GM23338 (cell line): ENCODE measurements around the gene NUP54. TPM values are rescaled to one million over a fixed set of nuclear protein-coding genes. Genes with fewer than 3 reads are reported as not detected.

Source experiments
- ZNF462 ChIP-seq: fragments of 250-450 bp; sonication (Bioruptor Pico); IDR thresholded peaks from 2 replicates; pipeline ENCODE4 v1.5.0; 2020; ENCODE audit warnings: mild to moderate bottlenecking, moderate library complexity
- polyA plus RNA-seq: library from polyadenylated mRNA; unstranded; fragments of >200 nt; fragmentation: Nextera tagmentation; extraction: Ambion mirVana; gene quantifications from 2 replicates; pipeline ENCODE4 v1.2.1, GENCODE V29; 2016
- total RNA-seq: library from RNA; depleted of rRNA; stranded (reverse); fragments of >200 nt; shearing (Covaris generic); gene quantifications from 2 replicates; pipeline ENCODE4 v1.2.3, GENCODE V29; 2014; rRNA removed

The NUP54 gene
- total and polyA plus RNA-seq, 2 experiments from 2014 or later: 97.8 to 118 TPM

GRCh38 chr4:76066546-76066945 is 81.7 kb downstream of the NUP54 start (continued):
- no peak for TF ChIP-seq ZNF462 (CRISPR knock-in tag)

Other genes starting within 250 kb of the NUP54 start
- 0.58 TPM in 1 of 2 replicates, not detected in the other for gene PPEF2, start 245.9 kb downstream of the NUP54 start, total RNA-seq
- not detected in 2 replicates for gene PPEF2, start 245.9 kb downstream of the NUP54 start, polyA plus RNA-seq
- 36.6 and 38.1 TPM in 2 replicates for gene NAAA, start 207.4 kb downstream of the NUP54 start, total RNA-seq
- 10.3 and 13.2 TPM in 2 replicates for gene NAAA, start 207.4 kb downstream of the NUP54 start, polyA plus RNA-seq
- gene SDAD1, start 157.5 kb downstream of the NUP54 start, total RNA-seq: 62.2 and 67.4 TPM in 2 replicates
- 193 and 252 TPM in 2 replicates for gene SDAD1, start 157.5 kb downstream of the NUP54 start, polyA plus RNA-seq
- gene CXCL9, start 140.9 kb downstream of the NUP54 start, total RNA-seq: not detected in 2 replicates
- gene CXCL9, start 140.9 kb downstream of the NUP54 start, polyA plus RNA-seq: not detected in 2 replicates
- not detected in 2 replicates for gene CXCL10, start 124.9 kb downstream of the NUP54 start, total RNA-seq
- gene CXCL10, start 124.9 kb downstream of the NUP54 start, polyA plus RNA-seq: not detected in 2 replicates
- 0.23 and 1.9 TPM in 2 replicates for gene CXCL11, start 112.3 kb downstream of the NUP54 start, total RNA-seq
- gene CXCL11, start 112.3 kb downstream of the NUP54 start, polyA plus RNA-seq: 0.54 and 0.81 TPM in 2 replicates
- gene ART3, start 73.7 kb downstream of the NUP54 start, total RNA-seq: 0.87 and 1.2 TPM in 2 replicates
- 1.1 and 1.7 TPM in 2 replicates for gene ART3, start 73.7 kb downstream of the NUP54 start, polyA plus RNA-seq
- gene SCARB2, start 65.4 kb upstream of the NUP54 start, total RNA-seq: 40.8 and 41.0 TPM in 2 replicates
- gene SCARB2, start 65.4 kb upstream of the NUP54 start, polyA plus RNA-seq: 15.4 and 17.7 TPM in 2 replicates
- gene FAM47E, start 103.3 kb upstream of the NUP54 start, total RNA-seq: 0.66 and 2.9 TPM in 2 replicates
- gene FAM47E, start 103.3 kb upstream of the NUP54 start, polyA plus RNA-seq: 2.3 and 4.4 TPM in 2 replicates
- 2.6 and 3.8 TPM in 2 replicates for gene STBD1, start 158.3 kb upstream of the NUP54 start, total RNA-seq
- gene STBD1, start 158.3 kb upstream of the NUP54 start, polyA plus RNA-seq: 1.5 and 2.0 TPM in 2 replicates